HG03342 (cell line): ENCODE results near the gene HSD3B2.
A peak's percentile ranks its signal among the peaks of the same experiment; 100 is the strongest.
"Not testable (repeated sequence)": the region's sequence is repeated elsewhere in the genome, so short reads cannot be mapped to it uniquely, and the experiment has no call there.

Experiments used
- ATAC-seq: cut with Tn5 transposase; IDR thresholded peaks from one replicate; pipeline ENCODE4 v1.9.1; 2021; ENCODE audit warnings: mild to moderate bottlenecking, moderate library complexity; ENCODE audit not compliant: unreplicated experiment

Gene HSD3B2

DNA sequence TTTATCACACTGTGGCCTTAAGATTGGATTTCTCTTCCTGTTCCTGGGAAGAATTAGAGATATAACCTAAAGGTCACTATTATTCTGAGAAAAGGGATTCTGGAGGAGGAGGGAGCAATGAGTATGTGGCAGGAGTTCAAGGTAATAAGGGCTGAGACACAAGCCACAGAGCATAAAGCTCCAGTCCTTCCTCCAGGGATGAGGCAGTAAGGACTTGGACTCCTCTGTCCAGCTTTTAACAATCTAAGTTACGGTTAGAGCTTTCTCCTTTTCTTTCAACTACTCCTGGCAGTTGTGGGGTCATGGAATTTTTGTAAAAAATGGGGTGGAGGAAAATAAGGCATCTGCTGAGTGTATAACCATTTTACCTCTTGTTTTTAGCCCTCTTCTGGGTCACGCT is at the start of gene HSD3B2:
Gene HSD3B2, plus strand, starts transcription at position 201 of the 400 bp plus-strand sequence. CDS start 270 bp downstream, outside the sequence.
- no peak for ATAC-seq

DNA sequence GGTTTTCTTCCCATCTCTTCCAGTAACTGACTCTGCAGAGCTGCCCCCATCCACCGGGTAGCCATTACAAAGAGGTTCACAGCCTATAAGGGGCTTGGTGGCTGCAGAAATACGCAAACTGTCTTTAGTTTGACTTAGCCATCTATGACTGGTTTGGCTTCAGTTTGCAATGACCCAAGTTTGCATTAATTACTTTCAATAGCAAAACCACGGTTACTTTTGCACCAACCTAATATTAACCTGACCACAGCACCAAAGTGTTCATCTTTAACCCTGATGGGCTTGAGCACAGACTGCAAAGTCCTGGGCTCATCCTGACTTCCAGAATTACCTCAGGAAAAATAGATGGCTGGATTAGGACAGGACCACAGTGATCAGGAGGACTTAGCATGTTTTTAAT is 48.5 kb upstream of the HSD3B2 start:
- ATAC-seq = no peak

DNA sequence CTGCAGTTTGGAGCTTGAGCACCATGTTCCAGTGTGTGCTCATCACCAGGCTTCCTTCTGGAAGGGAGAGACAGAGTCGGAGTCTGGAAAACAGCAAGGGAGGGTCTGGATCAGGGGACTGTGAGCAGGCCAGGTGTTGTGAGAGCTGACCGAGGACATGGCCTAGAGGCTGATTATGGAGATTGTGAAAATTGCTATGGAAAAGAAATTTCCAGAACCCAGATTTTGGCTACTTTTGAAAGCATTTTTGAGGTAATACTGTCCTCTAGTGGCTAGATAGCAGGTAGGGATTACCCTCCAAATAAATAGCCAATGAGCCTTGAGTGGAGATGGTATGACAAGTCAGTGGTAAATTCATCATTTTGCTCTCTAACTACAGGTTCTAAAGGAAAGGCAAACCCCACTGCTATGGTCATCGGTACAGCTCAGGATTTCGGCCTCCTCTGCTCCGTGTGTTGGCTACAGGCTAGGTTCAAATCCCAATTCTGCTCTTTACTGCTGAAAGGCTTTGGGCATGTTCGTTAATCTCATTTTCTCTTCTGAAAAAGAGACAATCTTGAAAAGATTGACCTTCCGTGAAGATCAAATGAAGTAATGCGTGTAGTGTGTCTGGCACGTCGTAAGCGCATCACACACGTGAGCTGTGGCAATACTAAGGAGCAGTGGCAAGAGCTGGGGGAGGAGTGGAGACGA is 47.4 kb upstream of the HSD3B2 start:
- no peak for ATAC-seq

DNA sequence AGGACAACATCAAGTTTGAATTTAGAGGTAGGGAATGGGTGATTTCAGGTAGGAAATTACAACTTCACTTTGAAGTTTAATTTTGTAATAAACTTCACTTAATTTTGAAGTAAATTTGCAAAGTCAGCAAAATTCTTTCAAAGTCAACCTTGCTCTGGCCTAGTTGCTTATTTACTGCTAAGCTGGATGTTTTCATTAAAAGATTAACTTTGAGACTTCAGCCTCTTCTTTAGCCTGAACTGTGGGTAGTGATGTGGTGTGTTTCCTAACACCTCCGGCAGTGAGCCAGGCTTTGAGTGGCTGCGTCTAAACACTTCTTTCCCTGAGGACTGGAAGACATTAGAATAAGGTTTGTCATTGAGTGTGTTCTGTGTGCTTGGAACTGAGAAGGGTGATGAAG is 46.4 kb upstream of the HSD3B2 start, which contains the start of gene HAO2:
Gene HAO2, plus strand, starts transcription at position 232 of the 400 bp plus-strand sequence. CDS start 12,301 bp downstream, outside the sequence.
- no peak for ATAC-seq

DNA sequence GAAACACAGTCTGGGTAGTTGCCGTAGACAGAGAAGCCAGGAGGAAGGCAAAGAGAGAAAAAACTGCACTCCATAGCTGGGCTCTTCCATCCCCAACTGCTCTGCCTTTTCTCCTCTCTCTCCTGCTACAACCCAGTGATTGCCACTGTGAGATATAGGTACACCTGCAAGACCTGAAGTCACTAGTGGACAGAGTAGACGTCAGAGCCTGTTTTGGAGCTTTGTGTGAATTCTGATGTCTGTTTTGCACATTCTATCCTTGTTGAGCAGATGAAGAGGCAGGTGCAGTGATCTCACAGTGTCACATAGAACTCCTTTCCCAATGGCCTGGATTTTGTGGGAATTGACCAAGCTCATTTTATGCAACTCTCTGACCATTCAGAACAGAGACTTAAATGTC is 44.2 kb upstream of the HSD3B2 start:
- ATAC-seq = no peak

DNA sequence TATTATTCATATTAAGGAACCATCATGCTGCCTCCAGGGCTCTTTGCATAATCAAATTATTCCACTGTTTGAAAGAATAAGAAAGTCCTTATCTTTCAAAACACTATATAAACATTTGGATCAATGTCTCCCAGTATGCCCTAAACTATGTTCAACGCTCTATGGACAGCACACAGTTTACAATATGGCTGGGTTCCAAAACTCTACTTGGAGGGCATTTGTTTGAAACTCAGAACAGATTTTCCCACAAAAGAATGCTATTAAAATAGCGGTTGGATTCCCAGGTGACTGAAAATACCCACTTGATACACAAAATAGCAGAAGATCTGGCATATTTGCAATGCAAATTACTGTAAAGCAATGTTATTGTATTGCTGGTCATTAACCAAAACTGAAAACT is 43.1 kb upstream of the HSD3B2 start:
- ATAC-seq = no peak

DNA sequence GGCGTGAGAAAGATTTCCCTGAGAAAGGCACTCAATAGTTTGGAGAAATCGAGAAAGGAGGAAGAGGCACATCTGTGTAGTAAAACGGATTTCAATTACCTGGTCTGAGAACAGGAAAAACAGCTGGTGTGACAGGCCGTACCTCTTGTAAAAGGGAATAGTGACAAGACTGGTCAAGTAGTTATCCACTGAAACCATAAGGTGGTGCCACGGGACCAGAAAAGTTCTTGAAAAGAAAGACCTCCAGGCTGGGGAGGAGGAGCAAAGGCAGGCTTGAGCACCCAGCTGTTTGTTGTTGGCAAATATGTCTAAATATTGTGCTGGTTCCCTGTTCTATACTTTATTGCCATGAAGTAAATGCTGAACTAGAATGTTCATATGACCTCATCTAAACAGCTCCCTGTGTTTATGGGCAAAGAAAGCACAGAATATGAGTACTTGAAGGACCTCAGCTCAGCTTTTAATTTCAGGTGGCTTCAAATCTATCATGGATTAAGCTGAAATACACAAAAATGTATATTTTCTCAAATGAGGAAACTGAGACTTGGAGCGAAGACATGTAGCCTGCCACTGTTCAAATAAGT is 42.4 kb upstream of the HSD3B2 start:
- peak; percentile 82 for ATAC-seq

DNA sequence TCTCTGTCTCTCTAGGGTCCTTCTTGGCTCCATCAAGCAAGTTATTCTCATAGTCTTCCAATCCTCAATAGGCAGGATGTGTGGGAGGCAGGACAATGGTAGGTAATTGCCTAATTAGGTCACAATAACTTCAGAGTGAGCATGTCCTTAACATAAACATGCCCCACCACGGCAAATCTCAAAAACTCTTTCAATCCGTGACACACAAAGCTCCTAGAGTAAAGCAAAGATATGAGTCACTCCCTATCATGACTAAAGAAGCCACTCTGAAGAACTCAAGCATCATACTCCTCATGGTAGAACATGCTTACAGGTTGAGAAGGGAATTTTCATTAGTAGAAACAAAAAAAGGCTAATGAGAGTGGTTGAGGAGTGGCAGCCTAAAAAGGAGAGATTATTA is 41.5 kb upstream of the HSD3B2 start:
- peak; percentile 54 for ATAC-seq

DNA sequence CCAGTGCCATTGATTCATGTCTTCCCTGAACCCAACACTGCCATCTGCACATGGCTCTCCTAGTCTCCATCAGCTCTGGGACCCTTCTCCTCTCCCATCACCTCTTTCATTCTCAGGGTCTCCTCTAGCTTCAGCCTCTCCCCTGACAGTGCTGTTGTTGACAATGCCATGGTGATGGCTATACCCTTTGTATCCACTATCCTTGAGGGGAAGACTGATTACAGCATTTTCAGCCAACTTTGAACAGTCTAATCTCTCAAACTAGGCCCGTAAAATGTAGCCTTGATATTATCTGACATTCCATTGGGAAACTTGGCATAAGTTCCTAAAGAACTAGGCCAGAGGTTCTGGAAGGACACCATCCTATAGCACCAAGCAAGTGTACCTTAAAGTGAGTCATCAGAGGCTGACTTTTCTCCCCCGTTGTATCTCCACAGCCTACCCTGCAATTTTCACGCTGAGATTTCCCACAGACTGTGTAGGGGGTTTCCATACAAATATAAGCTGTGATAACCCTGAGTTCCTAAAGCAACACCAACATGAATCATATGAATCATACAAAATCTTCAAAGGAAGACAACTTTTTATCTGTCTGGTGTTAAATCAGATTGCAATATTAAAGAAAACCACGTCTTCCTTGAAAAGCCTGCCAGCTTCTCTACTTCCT is 40.6 kb upstream of the HSD3B2 start:
- no peak for ATAC-seq

DNA sequence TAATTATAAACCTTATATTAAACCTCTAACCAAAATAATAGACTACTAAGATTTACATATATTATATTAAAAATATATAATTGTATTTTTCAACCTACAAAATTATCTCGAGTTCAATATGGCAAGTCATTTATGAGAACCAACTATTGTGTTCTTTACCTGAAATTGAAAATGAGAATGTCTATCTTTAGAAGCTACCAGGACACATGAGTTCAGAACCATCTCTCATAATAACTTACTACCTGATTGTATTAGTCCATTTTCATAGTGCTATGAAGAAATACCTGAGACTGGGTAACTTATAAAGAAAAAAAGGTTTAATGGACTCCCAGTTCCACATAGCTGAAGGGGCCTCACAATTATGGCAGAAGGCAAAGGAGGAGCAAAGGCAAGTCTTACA is 39.6 kb upstream of the HSD3B2 start:
- no peak for ATAC-seq

DNA sequence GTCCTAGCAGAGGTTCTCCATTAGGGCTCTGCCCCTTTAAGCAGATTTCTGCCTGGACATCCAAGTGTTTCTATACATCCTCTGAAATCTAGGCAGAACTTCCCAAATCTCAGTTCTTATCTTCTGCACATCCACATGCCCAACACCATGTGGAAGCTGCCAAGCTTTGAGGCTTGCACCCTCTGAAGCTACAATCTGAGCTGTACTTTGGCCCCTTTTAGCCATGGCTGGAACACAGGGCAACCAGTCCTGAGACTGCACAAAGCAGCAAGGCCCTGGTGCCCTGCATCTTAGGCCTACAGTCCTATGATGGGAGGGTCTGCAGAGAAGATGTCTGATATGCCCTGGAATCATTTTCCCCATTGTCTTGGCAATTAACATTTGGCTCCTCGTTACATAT is 38.4 kb upstream of the HSD3B2 start:
- ATAC-seq = no peak

DNA sequence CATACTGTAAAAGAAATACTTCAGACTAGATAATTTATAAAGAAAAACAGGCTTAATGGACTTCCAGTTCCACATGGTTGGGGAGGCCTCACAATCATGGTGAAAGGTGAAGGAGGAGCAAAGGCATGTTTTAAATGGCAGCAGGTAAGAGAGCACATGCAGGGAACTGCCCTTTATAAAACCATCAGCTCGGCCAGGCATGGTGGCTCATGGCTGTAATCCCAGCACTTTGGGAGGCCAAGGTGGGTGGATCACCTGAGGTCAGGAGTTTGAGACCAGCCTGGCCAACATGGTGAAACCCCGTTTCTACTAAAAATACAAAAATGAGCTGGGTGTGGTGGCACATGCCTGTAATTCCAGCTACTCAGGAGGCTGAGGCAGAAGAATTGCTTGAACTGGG is 37.4 kb upstream of the HSD3B2 start:
- not testable (repeated sequence) for ATAC-seq

DNA sequence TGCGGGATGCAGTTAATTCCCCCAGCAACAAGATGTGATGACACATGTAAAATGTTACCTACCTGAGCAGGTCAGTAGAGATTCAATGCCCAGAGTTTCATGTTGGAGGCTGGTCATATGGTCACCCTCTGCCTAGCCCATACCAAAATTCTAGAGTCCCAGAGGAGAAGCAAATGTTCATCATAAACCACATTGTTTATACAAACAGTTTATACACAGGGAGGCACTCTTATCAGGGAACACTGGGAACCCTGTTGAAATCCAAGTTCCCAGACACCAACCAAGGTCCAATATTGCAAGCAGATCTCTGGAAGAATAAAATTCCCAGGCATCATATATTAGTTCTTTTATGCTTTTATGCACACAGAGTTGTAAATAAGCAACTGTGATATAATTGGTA is 35.8 kb upstream of the HSD3B2 start:
- no peak for ATAC-seq

DNA sequence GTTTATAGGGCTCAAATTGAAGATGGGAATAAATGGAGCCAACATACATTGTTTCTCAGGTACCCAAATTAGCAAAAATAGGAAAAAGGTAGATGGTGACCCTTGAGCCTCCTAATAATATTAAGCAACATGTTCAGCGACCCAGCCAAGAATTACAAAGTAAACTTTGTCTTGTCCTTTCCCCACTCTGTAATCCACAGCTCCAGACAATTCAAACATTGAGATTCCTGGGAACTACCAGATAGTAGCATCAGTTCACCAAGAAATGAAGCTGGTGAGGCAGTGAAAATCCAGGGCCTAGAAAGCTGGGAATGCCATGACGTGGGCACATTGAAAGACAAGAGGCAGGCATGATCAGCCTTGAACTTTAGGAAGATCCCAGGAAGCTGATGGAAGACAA is 34.6 kb upstream of the HSD3B2 start:
- ATAC-seq = no peak

DNA sequence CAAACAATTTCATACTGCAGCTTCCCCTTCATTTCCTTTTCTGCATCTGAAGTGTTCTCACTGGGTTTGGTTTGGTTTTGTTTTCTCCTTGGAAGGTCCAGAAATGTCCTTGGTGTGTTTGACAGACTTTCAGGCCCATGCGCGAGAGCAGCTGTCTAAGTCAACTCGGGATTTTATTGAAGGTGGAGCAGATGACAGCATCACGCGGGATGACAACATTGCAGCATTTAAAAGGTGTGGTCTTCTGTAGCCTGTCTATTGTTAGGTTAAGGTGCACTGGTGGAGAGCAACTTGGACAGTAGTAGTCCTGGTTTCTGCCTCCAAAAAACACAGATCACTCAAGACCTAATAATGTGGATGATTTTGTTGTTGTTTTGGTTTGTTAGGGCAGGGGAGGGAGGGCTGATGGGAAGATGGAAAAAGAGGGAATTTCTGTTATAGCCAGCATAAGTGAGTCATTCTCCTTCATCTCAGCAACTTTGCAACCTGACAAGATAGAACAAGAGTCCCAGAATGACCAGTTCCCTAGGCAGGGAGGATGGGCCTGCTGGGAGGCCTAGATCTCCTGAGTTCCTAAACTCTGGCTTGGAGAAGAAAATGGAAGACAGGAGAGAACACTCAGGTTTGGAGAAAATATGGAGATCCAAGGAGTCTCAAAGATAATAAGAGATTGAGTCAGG is 33.8 kb upstream of the HSD3B2 start:
- ATAC-seq = no peak

DNA sequence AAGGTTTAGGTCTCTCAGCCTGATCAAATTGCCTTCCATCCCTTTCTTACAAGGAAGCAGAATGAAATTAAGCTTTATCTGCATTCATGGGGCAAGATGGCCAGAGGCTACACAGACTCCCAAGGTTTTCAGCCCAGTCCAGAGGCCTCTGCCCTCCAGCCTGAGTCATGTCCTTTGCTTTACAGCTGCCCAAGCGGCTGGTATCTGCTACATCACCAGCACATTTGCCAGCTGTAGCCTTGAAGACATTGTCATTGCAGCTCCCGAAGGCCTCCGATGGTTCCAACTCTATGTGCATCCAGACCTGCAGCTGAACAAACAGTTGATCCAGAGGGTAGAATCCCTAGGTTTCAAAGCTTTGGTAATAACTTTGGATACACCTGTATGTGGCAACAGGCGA is 30.4 kb upstream of the HSD3B2 start:
- no peak for ATAC-seq

DNA sequence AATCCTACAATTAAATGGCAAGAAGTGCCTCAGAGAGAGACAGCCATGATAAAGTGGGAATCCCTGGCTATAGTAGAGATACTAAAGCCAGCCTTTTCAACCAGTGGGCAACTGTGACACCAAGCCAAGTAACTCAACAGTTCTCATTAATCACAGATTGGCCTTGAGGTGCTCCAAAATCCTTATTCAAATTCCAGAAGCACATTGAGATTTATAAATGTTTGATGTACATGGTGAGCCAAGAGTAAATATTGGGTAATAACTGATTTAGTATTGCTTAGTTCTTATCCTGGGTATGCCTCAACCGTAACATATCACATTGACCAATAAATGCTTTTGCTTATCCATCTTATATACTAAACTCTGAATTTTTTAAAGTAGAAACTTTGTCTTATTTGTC is 29.3 kb upstream of the HSD3B2 start:
- no peak for ATAC-seq

DNA sequence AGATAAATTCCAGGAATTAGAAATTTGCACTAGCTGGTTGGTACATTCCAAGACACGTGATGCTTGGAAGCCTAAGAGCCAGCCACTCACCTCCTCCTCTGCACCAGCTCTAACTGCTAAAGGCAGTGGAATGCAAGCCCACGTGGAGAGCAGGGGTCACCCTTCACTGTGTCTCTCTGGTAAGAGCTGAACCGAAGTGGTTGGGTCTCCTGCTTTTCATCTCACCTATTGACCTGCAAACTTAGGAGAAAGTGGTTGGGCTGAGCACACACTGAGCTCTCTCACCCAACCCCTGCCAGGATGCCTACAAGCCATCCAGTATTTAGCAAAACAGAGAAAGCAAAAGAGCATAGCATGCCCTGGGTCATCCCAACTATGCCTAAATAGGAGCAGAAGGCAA is 27.1 kb upstream of the HSD3B2 start:
- no peak for ATAC-seq

DNA sequence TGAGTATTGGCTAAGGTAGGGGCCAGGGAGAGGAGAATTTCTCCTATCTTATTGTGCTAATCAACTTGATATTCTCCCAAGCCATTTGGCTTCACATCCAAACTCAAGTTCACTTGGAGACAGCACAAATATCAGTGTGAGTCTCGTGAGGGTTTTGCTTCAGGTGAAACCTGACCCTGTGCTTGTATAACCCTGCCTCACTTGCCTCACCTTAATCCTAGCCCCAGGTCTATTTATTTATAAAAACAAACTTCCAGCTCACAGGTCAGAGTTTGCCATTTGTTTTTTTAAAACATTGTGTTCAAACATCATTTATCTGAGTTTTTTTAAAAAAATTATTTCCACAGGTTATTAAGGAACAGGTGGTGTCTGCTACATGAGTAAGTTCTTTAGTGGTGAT is 26.5 kb upstream of the HSD3B2 start:
- no peak for ATAC-seq

DNA sequence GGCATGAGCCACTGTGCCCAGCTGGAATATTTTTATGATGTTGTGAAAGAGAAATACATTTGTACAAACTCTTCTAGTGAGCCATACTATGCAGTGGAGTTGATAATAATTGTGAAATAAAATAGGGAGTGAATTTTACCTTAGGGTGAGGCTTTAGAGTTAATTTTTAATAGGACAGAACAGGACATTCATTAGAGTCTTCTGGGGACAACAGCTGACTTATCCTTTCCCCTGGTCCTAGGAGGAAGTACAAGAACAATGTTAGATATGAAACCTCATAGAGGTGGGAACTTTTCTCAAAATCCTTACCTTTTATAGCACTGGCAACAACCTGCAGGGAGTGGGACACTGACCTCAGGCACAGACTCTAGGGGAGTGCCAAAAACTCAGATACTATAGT is 24.4 kb upstream of the HSD3B2 start:
- ATAC-seq = no peak

DNA sequence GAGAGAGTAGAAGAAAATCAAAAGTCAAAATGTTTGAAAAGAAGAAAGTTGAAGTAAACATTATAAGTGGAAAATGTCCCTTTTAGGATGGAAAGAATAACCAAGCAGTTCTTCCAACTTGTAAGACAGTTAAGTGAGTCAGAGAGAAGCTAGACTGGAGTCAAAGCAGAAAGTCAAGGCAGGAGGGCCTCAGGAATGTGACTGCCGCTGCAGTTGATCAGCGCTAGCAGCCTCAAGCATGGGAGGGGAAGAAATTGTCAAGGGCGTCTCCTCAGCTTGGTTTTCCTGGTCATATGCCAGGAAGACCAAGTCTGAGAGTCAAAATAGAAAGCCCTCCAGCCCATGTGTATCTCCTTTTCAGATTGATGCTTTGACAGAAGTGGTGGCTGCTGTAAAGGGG is 23.2 kb upstream of the HSD3B2 start:
- no peak for ATAC-seq

DNA sequence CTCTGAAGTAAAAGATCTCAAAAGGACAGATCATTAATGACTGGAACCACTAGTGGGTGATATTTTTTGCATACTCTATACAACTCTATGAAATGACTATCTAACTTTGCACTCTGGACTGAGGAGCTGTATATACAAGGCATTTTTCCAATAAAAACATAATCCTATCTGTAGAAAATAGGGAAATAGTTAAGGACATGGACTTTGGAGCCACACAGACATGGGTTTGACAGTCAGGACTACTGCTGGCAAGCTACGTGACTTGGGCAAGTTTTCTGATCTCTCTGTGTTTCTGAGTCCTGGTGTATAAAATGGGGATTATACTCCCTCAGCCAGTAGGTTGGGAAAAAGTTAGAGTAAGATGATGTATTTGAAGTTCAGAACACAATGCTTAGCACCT is 20.9 kb upstream of the HSD3B2 start:
- ATAC-seq = no peak
